Dermis microvascular lymphatic vessel endothelial cell (primary cell): ENCODE measurements around the gene PEBP1. TPM values are rescaled to one million over a fixed set of nuclear protein-coding genes. Genes with fewer than 3 reads are reported as not detected.
"Not testable (repeated sequence)": the region's sequence is repeated elsewhere in the genome, so short reads cannot be mapped to it uniquely, and the experiment has no call there.

Experiments used
- DNase-seq, 2 donors: peaks; one replicate each; pipeline versions ENCODE4 v3.0.0 to v3.0.0-alpha.2; 2010; ENCODE audit warnings: low read depth in 2 of 2
- total RNA-seq: library from RNA; depleted of rRNA; stranded (reverse); fragments of >200 nt; gene quantifications from 2 replicates; pipeline ENCODE4 v1.2.1, GENCODE V29; 2014

PEBP1 gene
- total RNA-seq, 1 donor from 2014 or later, result 167 TPM

GRCh38 chr12:118129436-118129835, 6.5 kb upstream of the PEBP1 start:
- not testable (repeated sequence) for DNase-seq

- peak in 1 of 2 donors; percentile 46 for DNase-seq
These were observed 657 bp downstream of the PEBP1 start for GRCh38 chr12:118136559-118137003.

GRCh38 chr12:118137148-118137678, 1.3 kb downstream of the PEBP1 start:
- no peak for DNase-seq

GRCh38 chr12:118140825-118141224, 4.9 kb downstream of the PEBP1 start:
- DNase-seq, result no peak

- no peak for DNase-seq
These were observed 8.6 kb downstream of the PEBP1 start for GRCh38 chr12:118144499-118144898.

GRCh38 chr12:118145113-118145797, 9.3 kb downstream of the PEBP1 start:
- DNase-seq, result no peak

GRCh38 chr12:118145798-118146156, 9.9 kb downstream of the PEBP1 start:
- no peak for DNase-seq

- DNase-seq, result no peak
These were observed 12.4 kb downstream of the PEBP1 start for GRCh38 chr12:118148287-118148686.

GRCh38 chr12:118150625-118151024, 14.7 kb downstream of the PEBP1 start:
- DNase-seq, result no peak

GRCh38 chr12:118151755-118152154, 15.8 kb downstream of the PEBP1 start:
- DNase-seq, result no peak

- no peak for DNase-seq
These were observed 24.6 kb downstream of the PEBP1 start for GRCh38 chr12:118160536-118160935.

GRCh38 chr12:118164798-118165486, 29.0 kb downstream of the PEBP1 start:
- DNase-seq, result peak in 1 of 2 donors; percentile 50

- no peak for DNase-seq
These were observed 31.0 kb downstream of the PEBP1 start for GRCh38 chr12:118166946-118167345.

- DNase-seq, result no peak
These were observed 40.0 kb downstream of the PEBP1 start for GRCh38 chr12:118175823-118176447.

- DNase-seq, result no peak
These were observed 47.2 kb downstream of the PEBP1 start for GRCh38 chr12:118183155-118183554.

- peak in 1 of 2 donors; percentile 71 for DNase-seq
These were observed 47.8 kb downstream of the PEBP1 start for GRCh38 chr12:118183711-118184110.

GRCh38 chr12:118185602-118186397, 49.9 kb downstream of the PEBP1 start:
- DNase-seq, result no peak

- no peak for DNase-seq
These were observed 52.0 kb downstream of the PEBP1 start for GRCh38 chr12:118187751-118188435.

- no peak for DNase-seq
These were observed 52.9 kb downstream of the PEBP1 start for GRCh38 chr12:118188690-118189371.

GRCh38 chr12:118189741-118190191, 53.8 kb downstream of the PEBP1 start:
- DNase-seq, result no peak
